T1000 (cell line): ENCODE measurements around the gene GIMAP7.
"Not testable (repeated sequence)": the region's sequence is repeated elsewhere in the genome, so short reads cannot be mapped to it uniquely, and the experiment has no call there.

Experiments
- DNase-seq: peaks from one replicate; lab custom pipeline; 2025; ENCODE audit warnings: mixed read lengths; lab: John Stamatoyannopoulos, UW

Gene GIMAP7

GRCh38 chr7:150514748-150515222 is at the start of gene GIMAP7:
Gene GIMAP7 (plus strand): TSS chr7:150514872. CDS start chr7:150519975, 5,103 bp downstream.
- DNase-seq, result no peak

DNA sequence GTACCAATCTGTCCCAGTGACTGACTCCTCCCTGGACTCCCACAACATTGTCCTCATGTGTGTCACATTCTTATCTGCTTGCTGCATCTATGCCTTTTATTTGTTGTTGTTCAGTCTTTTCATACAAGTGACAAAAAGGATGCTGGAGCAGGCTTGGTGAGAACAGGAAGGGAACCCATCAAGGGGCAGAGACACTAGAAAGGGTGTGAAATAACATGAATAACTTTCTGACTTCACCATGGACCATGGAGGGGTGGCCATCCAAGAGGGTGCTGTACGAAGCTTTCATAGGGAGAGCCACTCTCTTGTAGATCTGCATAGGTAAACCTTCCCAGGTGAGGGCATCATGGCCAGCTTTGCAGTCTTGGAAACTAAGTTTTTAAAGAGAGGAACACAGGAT is 49.7 kb upstream of the GIMAP7 start:
- no peak for DNase-seq

DNA sequence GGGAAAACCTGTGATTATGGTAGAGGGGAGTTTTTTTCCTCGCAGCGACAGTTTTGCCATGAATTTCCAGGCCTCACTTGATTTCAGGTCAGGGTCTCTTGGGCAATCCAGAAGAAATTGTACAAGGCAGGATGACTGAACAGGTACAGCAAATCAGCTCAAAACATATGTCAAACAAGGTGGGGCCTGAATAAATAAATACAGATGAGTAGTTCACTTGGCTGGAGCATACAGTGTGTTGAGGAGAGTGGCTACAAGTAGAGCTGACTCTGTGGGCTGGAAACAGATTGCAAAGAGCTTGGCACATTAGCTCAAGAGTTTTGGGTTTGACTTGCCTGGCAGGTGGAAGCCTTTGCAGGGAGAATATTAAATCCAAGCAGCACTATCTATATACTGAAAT is 49.3 kb upstream of the GIMAP7 start:
- DNase-seq, result no peak

- DNase-seq, result no peak
Measured at GRCh38 chr7:150466477-150466876, 48.2 kb upstream of the GIMAP7 start.

DNA sequence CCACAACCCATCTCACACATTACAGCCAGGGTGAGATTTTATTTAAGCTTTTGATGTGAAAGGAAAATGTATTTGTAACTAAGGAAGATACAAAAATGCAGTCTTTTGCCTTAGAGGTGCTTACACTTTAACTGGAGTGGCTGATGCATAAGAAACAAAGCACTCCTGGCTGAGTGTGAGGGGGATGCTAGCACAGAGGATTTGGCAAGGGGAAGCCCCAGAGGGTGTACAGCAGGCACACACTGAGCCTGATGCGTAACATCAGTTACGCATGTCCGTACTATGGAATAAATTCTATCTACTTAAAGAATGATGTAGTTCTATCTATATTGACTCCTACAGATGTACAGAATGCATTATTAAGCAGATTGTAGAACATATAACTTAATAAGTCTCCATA is 46.4 kb upstream of the GIMAP7 start:
- no peak for DNase-seq

DNA sequence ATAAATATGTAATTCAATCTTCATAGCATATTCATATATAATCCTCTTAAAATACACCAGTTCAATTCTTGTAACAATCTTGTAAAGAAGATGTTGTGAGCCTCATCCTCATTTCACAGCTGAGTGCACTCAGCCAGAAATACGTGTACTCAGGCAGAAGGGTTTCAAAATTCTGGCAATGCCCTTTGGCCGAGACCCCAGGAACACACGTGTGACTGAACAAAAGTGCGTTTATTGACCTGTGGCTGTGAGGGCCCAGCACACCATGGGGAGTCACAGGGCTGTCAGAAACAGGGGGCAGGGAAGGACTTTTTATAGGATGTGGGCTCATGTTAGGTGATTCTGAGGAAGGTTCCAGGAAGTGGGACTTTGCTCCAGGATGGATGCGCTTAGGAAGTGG is 42.8 kb upstream of the GIMAP7 start:
- no peak for DNase-seq

- DNase-seq, result no peak
Measured at GRCh38 chr7:150473902-150474301, 40.8 kb upstream of the GIMAP7 start.

DNA sequence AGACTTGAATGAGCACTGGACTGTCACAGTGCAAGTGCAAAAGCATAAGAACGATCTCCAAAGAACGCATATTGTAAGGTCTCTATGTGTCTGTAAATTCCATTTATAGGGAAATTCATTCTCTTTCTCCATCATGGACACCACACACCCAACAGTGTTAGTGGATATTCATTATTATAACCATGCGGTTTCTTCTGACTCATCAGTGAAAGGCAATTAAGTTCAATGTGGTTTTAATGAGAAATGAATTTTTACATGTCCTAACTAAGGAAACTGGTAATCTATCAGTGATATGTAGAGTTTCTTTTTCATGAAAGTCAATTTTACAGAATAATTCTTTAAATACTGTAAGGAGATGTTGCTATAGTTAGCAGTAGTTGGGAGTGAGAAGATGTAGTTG is 38.4 kb upstream of the GIMAP7 start:
- no peak for DNase-seq

GRCh38 chr7:150476819-150477631 is 37.6 kb upstream of the GIMAP7 start:
- no peak for DNase-seq

- no peak for DNase-seq
Measured at GRCh38 chr7:150479023-150479716, 35.5 kb upstream of the GIMAP7 start.

- DNase-seq, result no peak
Measured at GRCh38 chr7:150481186-150481920, 33.3 kb upstream of the GIMAP7 start.

DNA sequence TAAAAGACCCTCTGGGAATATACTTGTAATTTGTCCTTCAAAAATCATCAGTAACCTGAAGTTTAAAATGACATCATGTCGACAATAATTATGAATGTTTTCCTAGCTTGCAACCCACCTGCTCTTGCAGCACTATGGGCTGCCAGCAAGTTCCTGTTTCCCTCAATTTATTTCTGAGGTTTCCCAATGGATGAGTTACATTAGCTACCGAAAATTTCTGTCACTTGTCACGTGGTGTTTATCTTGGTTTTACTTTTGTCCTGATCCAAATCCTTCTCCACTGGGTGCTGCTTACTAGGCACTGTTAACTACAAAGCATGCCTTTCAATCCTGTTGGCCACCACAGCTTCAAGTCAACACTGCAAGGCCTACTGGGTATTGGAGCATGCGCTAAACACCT is 32.8 kb upstream of the GIMAP7 start:
- no peak for DNase-seq

DNA sequence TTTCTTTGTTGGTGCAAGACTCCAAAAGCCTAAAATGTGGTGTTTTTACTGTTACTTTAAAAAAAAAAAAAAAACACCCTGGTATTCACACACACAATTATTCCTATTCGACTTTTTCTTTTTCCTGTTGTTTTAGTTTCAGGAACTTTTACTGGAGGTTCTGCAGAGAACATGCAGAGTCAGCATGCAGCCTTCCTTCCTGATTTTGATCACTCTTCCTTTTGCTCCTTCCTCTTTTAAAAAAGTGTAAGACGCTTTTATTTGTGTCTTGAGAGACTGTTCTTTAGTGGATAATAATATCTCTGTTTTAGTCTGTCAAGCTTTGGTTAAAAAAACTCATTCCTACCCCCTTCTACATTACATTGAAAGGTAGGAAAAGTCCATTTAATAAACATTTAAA is 31.2 kb upstream of the GIMAP7 start:
- not testable (repeated sequence) for DNase-seq

DNA sequence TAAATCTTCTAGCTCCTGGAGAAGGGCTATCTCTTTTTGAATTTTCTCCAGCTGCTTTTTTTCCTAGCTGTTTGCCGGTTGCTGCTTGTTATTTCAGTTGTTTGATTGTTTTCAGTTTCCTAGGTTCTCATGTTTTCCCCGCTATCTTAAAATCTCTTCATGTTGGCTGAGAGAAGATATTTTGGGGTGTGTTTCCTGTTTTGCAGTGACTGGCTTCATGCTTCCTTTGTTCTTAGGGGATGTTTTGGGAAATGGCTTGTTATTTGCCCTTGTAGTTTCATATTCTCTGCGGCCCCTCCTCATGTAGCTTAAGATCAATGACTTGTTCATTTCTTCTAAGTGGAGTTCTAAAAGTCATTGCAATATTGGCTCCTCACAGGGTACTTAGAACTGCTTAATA is 30.6 kb upstream of the GIMAP7 start:
- DNase-seq, result not testable (repeated sequence)

DNA sequence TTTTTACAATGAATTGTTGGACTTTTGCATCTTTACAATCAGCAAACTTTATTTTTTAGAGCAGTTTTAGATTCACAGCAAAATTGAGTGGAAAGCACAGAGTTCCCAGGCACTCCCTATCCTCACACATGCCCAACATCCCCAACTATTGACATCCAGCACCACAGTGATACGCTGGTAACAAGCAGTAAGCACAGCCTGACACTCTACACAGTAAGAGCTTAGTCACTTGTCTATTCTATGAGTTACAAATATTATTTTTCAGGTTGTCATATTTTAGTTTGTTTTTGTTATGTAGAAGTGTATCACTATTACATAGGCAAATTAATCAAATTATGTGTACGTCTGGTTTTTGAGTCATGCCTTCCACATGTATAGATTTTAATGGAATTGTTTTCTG is 27.0 kb upstream of the GIMAP7 start:
- DNase-seq, result no peak

DNA sequence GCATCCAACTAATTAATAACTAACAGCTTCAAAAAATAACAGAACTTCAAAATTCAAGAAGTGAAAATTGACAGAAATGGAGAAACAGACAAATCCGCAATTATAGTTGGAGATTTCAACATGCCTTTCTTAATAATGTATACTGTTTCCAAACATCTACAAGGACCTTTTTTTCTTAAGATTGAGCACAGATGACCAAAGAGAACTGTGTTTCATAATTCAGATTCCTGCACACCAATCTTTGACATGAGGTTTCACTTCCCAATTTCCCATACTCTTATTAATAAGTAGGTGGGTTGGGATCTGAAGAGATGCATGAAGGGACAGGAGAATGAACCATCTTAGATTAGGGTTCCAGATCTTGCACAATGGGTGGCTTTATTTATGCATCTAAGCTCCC is 24.9 kb upstream of the GIMAP7 start:
- no peak for DNase-seq

DNA sequence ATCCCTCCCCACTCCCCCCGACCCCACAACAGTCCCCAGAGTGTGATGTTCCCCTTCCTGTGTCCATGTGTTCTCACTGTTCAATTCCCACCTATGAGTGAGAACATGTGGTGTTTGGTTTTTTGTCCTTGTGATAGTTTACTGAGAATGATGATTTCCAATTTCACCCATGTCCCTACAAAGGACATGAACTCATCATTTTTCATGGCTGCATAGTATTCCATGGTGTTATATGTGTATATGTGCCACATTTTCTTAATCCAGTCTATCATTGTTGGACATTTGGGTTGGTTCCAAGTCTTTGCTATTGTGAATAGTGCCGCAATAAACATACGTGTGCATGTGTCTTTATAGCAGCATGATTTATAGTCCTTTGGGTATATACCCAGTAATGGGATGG is 21.2 kb upstream of the GIMAP7 start:
- not testable (repeated sequence) for DNase-seq

GRCh38 chr7:150502519-150502918 is 12.2 kb upstream of the GIMAP7 start:
- no peak for DNase-seq

- DNase-seq, result no peak
Measured at GRCh38 chr7:150503155-150503554, 11.5 kb upstream of the GIMAP7 start.

DNA sequence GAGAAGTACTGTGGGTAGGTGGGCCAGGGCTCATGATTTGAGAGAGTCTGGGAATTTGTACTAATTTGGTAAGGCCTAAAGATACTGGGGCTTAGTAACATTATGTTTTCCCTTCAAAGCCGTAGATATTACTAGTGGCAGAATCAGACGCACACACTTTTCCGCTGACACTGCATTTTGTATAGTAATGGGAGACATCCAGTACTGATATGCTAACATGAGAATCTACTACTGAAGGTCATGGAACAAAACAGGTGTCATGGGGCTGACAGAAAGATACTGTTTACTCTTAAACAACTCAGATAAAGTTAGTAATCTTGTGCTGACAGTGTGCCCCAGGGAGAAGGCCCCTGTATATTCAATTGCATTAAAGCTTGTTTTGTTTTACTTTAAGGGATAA is 11.1 kb upstream of the GIMAP7 start:
- DNase-seq, result no peak

- DNase-seq, result no peak
Measured at GRCh38 chr7:150507947-150508602, 6.6 kb upstream of the GIMAP7 start.

DNA sequence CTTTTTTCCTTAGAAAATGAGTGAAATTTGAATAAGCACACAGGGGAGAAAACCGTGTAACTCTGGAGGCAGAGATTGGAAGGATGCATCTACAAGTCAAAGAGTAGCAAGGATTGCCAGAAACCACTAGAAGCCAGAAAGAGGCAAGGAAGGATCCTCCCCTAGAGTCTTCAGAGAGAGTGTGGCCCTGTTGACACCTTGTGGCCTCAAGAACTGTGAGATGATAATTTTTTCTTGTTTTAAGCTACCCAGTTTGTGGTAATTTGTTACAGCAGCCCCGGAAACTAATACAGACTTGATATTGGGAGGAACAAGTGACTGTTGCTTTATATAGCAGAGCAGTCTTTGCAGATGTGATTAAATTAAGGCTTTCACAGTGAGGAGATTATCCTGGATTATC is 3.6 kb upstream of the GIMAP7 start:
- DNase-seq, result no peak
